HS-5 (cell line): ENCODE data around the gene PDE7B.

Experiments used
- DNase-seq: peaks from one replicate; pipeline ENCODE4 v3.0.0-alpha.2; 2012; ENCODE audit warnings: low read depth

The PDE7B gene

GRCh38 chr6:136031982-136032381 is 180.5 kb downstream of the PDE7B start:
- no peak for DNase-seq

GRCh38 chr6:136033416-136033815 is 181.9 kb downstream of the PDE7B start:
- DNase-seq = no peak

GRCh38 chr6:136034422-136034821 is 182.9 kb downstream of the PDE7B start:
- no peak for DNase-seq

GRCh38 chr6:136035378-136036070 is 184.0 kb downstream of the PDE7B start:
- DNase-seq = no peak

- DNase-seq = no peak
Observed at GRCh38 chr6:136036071-136036380, 184.5 kb downstream of the PDE7B start.

GRCh38 chr6:136036601-136037000 is 185.1 kb downstream of the PDE7B start:
- DNase-seq = no peak

GRCh38 chr6:136037242-136037875 is 185.9 kb downstream of the PDE7B start:
- DNase-seq = no peak

GRCh38 chr6:136037876-136038460 is 186.5 kb downstream of the PDE7B start:
- no peak for DNase-seq

- no peak for DNase-seq
Observed at GRCh38 chr6:136038531-136038930, 187.0 kb downstream of the PDE7B start.

GRCh38 chr6:136039185-136039584 is 187.7 kb downstream of the PDE7B start:
- no peak for DNase-seq

- no peak for DNase-seq
Observed at GRCh38 chr6:136050475-136050874, 199.0 kb downstream of the PDE7B start.

GRCh38 chr6:136051140-136051775 is 199.8 kb downstream of the PDE7B start:
- DNase-seq = no peak

GRCh38 chr6:136052031-136052430 is 200.5 kb downstream of the PDE7B start:
- no peak for DNase-seq

GRCh38 chr6:136058852-136059251 is 207.4 kb downstream of the PDE7B start:
- no peak for DNase-seq

GRCh38 chr6:136059308-136059707 is 207.8 kb downstream of the PDE7B start:
- DNase-seq = no peak

GRCh38 chr6:136060052-136060451 is 208.6 kb downstream of the PDE7B start:
- no peak for DNase-seq

- DNase-seq = no peak
Observed at GRCh38 chr6:136060759-136061158, 209.3 kb downstream of the PDE7B start.

GRCh38 chr6:136061701-136062100 is 210.2 kb downstream of the PDE7B start:
- DNase-seq = no peak

- no peak for DNase-seq
Observed at GRCh38 chr6:136063096-136063495, 211.6 kb downstream of the PDE7B start.

- no peak for DNase-seq
Observed at GRCh38 chr6:136066005-136066404, 214.5 kb downstream of the PDE7B start.

GRCh38 chr6:136067731-136068341 is 216.3 kb downstream of the PDE7B start:
- DNase-seq = peak; percentile 76

GRCh38 chr6:136069119-136069518 is 217.6 kb downstream of the PDE7B start:
- DNase-seq = peak; percentile 82

GRCh38 chr6:136070815-136071214 is 219.3 kb downstream of the PDE7B start:
- DNase-seq = no peak
